Heart right ventricle (tissue), 16 donors: ENCODE data around the gene MBNL1. TPM values are rescaled to one million over a fixed set of nuclear protein-coding genes. Genes with fewer than 3 reads are reported as not detected.
A peak's percentile ranks its signal among the peaks of the same experiment; 100 is the strongest.

Experiments
- ATAC-seq, 8 donors: fragments of 200-7000 bp; cut with Tn5 transposase; one replicate each; pipeline ENCODE4 v1.9.1; 2020; ENCODE audit warnings: mild to moderate bottlenecking in 8 of 8, moderate library complexity in 8 of 8, moderate number of reproducible peaks in 1 of 8
- DNase-seq, 2 donors: peaks; one replicate each; pipeline ENCODE4 v3.0.0-alpha.2; 2020
- H3K27ac ChIP-seq, 10 donors: fragments of 200-600 bp; sonication (generic) in 2 of 10; one replicate each; pipeline versions ENCODE4 v1.5.0 to v1.8.0; 2020 to 2022; ENCODE audit warnings: mild to moderate bottlenecking in 3 of 10
- H3K27me3 ChIP-seq, 7 donors: fragments of 200-600 bp; one replicate each; pipeline ENCODE4 v1.8.0; 2021 to 2022; ENCODE audit warnings: mild to moderate bottlenecking in 2 of 7
- H3K36me3 ChIP-seq, 9 donors: fragments of 200-600 bp; sonication (generic) in 1 of 9; one replicate each; pipeline versions ENCODE4 v1.5.0 to v1.8.0; 2020 to 2022; ENCODE audit warnings: mild to moderate bottlenecking in 2 of 9
- H3K4me1 ChIP-seq, 9 donors: fragments of 200-600 bp; sonication (generic) in 1 of 9; one replicate each; pipeline versions ENCODE4 v1.5.0 to v1.8.0; 2020 to 2022; ENCODE audit warnings: mild to moderate bottlenecking in 4 of 9
- H3K4me3 ChIP-seq, 10 donors: fragments of 200-600 bp; sonication (generic) in 2 of 10; one replicate each; pipeline versions ENCODE4 v1.5.0 to v1.8.0; 2020 to 2022; ENCODE audit warnings: mild to moderate bottlenecking in 7 of 10, moderate library complexity in 2 of 10
- H3K9me3 ChIP-seq, 11 donors: fragments of 200-600 bp in 10 of 11; sonication (generic) in 2 of 11; one replicate each; pipeline versions ENCODE4 v1.5.0 to v1.8.0; 2013 to 2022; ENCODE audit warnings: mild to moderate bottlenecking in 2 of 11, control low read depth in 1 of 11, moderate library complexity in 1 of 11
- CTCF ChIP-seq, 9 donors: fragments of 200-600 bp; sonication (generic) in 2 of 9; IDR thresholded peaks; one replicate each; pipeline versions ENCODE4 v1.5.0 to v1.8.0; 2021 to 2022; ENCODE audit warnings: antibody characterized with exemption in 9 of 9, mild to moderate bottlenecking in 5 of 9, moderate library complexity in 1 of 9
- WGBS, 2 donors: extraction: QIAGEN DNeasy Blood & Tissue Kit; methylation state at CpG; one replicate each; pipeline ENCODE4 v1.1.7; 2013; ENCODE audit warnings: inconsistent platforms in 1 of 2; 5-methylcytosine and 5-hydroxymethylcytosine counted together
- intact Hi-C, 10 donors: fragments of 100-400 bp; cut with DNase I; formaldehyde crosslinking; loops; one replicate each; pipeline versions ENCODE4 v1.11.1 to v1.14.2; 2022
- polyA plus RNA-seq, 2 donors: library from polyadenylated mRNA; stranded (reverse); fragments of 200-250 nt; gene quantifications; one replicate each; pipeline ENCODE4 v1.2.3, GENCODE V29; 2013
- total RNA-seq, 10 donors: library from RNA; stranded (reverse); fragmentation: NEBNext Ultra II Directional in 3 of 10; extraction: Animal tissue kit (Norgen Biotek cat#: 25700) in 3 of 10; gene quantifications; one replicate each; pipeline versions ENCODE4 v1.2.1 to v1.2.4, GENCODE V29; 2021 to 2023
- donor health status: Arrhythmogenic right ventricular cardiomyopathy.
- donor health status: ischemic (EF 13 %, LVEDD 7.1; RV severe dilation, severe dysfunction).
- donor health status: healthy with polysubstance abuse.
- donor health status: DM: no; HTN: yes; CAD: no.
- donor health status: DM: no; HTN: no; CAD: no.
- donor health status: ischemic (EF 25% LVEDD 6.9; RV normal size, moderate dysfunction).
- donor health status: ischemic (EF 25% LVEDD 5.7; RV mildly dilated, moderate dysfunction).
- donor health status: healthy.
- donor health status: DM: yes; HTN: yes; CAD: no.
- donor health status: Ischemic cardiomyopathy.
- donor health status: ischemic (EF 35%, LVEDD 5.7; RV mildly dilated, moderate dysfunction).
- donor health status: nonischemic (EF 11% LVEDD 7.7; RV severe dilation, severe dysfunction).
- donor health status: DM: yes; HTN: yes; CAD: no.
- donor health status: PGD.
- donor health status: ischemic (EF 29% LVEDD 5.4; RV normal size, mild dysfunction).
- donor health status: nonischemic (EF 23%, LVEDD 6.1; RV moderate dilation, normal function).

Gene MBNL1
- total and polyA plus RNA-seq, 12 donors, result 33.1 to 236 (median 189) TPM

- H3K4me3 ChIP-seq, result no peak overlapping the region
- no peak for ATAC-seq
- WGBS, 2 donors, result 91 to 96% methylated on average over 3 of the region's 3 CpGs
- intact Hi-C loops, result no loop called here
- peak overlapping the region in 1 of 10 donors; percentile 70 for H3K27ac ChIP-seq
- no peaks in the 10 kb centered on the region for H3K36me3 ChIP-seq
- H3K27me3 ChIP-seq, result no peaks in the 10 kb centered on the region
- no peak for DNase-seq
- TF ChIP-seq CTCF (IDR thresholded peaks at IDR 0.05), result no peak
- no peaks in the 10 kb centered on the region for H3K9me3 ChIP-seq
- H3K4me1 ChIP-seq, result peaks cover 0 to 55% (median 0%) of the 10 kb centered on the region in 9 donors
Observed at GRCh38 chr3:152252755-152253154, 16.0 kb upstream of the MBNL1 start.

- H3K4me3 ChIP-seq, result no peak overlapping the region
- H3K9me3 ChIP-seq, result no peaks in the 10 kb centered on the region
- WGBS, 2 donors, result 86 to 90% methylated on average over 1 of the region's 1 CpG
- H3K27me3 ChIP-seq, result no peaks in the 10 kb centered on the region
- ATAC-seq, result peak in 3 of 8 donors; percentile 26 to 66 (median 50)
- H3K36me3 ChIP-seq, result no peaks in the 10 kb centered on the region
- TF ChIP-seq CTCF (IDR thresholded peaks at IDR 0.05), result no peak
- intact Hi-C loops, result no loop called here
- peaks cover 0 to 62% (median 4%) of the 10 kb centered on the region in 9 donors for H3K4me1 ChIP-seq
- DNase-seq, result no peak
- peak overlapping the region in 1 of 10 donors; percentile 70 for H3K27ac ChIP-seq
Observed at GRCh38 chr3:152253514-152253913, 15.2 kb upstream of the MBNL1 start.

DNA sequence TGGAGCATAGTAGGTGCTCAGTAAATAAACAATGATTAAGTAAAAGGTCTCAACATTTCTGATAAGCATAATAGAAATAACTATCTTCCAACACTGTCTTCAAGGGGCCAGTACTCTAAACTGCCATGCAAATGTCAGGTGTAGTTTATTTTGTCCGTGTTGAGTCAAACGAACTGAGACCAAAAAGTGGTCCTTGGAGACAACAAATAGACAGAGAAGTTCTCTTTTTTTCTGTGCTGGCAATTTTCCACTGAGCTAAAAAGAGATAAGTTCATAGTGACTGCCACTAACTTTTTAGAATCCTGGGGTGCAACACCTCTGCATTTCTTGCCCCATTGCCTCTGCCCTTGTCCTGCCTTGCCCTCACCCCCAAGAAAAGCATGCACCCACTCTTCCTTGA lies 14.7 kb upstream of the MBNL1 start:
- peaks cover 0 to 68% (median 9%) of the 10 kb centered on the region in 9 donors for H3K4me1 ChIP-seq
- WGBS, 2 donors, result 70 to 83% methylated on average over 2 of the region's 2 CpGs
- intact Hi-C loops, result no loop called here
- no peaks in the 10 kb centered on the region for H3K36me3 ChIP-seq
- no peaks in the 10 kb centered on the region for H3K9me3 ChIP-seq
- H3K27ac ChIP-seq, result peak overlapping the region in 1 of 10 donors; percentile 24
- ATAC-seq (no peak), DNase-seq (no peak)
- H3K4me3 ChIP-seq, result no peak overlapping the region
- H3K27me3 ChIP-seq, result no peaks in the 10 kb centered on the region
- TF ChIP-seq CTCF (IDR thresholded peaks at IDR 0.05), result no peak

DNA sequence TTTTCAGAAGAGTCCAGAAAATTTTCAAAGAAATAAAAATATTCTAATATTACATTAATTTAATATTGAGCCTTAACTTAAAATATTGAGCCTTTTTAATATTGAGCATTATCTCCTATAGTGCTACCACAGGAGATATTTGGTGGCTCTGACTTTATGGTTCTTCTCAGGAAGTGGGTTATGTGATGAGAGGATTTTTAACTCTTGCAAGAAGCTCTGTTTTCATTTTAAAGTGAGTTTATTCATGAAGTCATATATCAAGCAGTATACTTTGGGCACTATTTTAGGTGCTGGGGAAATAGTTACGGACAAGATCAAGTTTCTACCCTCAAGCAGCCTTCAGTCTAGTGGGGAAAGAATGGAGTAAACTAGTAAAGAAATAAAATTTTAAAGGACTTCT lies 13.4 kb upstream of the MBNL1 start:
- intact Hi-C loops, result no loop called here
- DNase-seq (no peak), ATAC-seq (no peak)
- Histone ChIP-seq H3K36me3 (no peaks in the 10 kb centered on the region), H3K27ac (no peak overlapping the region), H3K27me3 (no peaks in the 10 kb centered on the region), H3K4me3 (no peak overlapping the region), H3K9me3 (no peaks in the 10 kb centered on the region), H3K4me1 (peaks cover 0 to 80% (median 16%) of the 10 kb centered on the region in 9 donors)
- WGBS, 2 donors, result 98 to 100% methylated on average over 1 of the region's 1 CpG
- TF ChIP-seq CTCF (IDR thresholded peaks at IDR 0.05), result no peak
